ENCODE results near the gene PFAS. TPM values are rescaled to one million over a fixed set of nuclear protein-coding genes. Genes with fewer than 3 reads are reported as not detected.
A peak's percentile ranks its signal among the peaks of the same experiment; 100 is the strongest.

The PFAS gene
- total RNA-seq, 2 experiments from 2014 or later, result 54.0 to 60.4 TPM

- ChIA-PET CTCF (interaction anchor here (0.8 to 3.0 kb wide), 27 partner anchors 9 to 162 kb away, joined by 3 to 16 read pairs (median 5); partner anchors contain the start of genes AURKB, BORCS6, CTC1 and PFAS), POLR2A (interaction anchor here (0.6 to 1.7 kb wide), 5 partner anchors 12 to 73 kb away, joined by 3 to 11 read pairs (median 4); partner anchors contain the start of genes AURKB and SLC25A35)
- peak overlapping the region; percentile 99 for H3K27ac Mint-ChIP-seq
- peak; percentile 90 for DNase-seq
- H3K4me1 Mint-ChIP-seq, result peaks cover 63% of the 10 kb centered on the region
- H3K9me3 Mint-ChIP-seq, result no peaks in the 10 kb centered on the region
- peaks cover 28% of the 10 kb centered on the region for H3K36me3 Mint-ChIP-seq (ENCODE audit: low read depth)
- peak overlapping the region; percentile 95 for H3K4me3 Mint-ChIP-seq
- no peaks in the 10 kb centered on the region for H3K27me3 Mint-ChIP-seq
Observed at GRCh38 chr17:8221663-8222379, 27.3 kb upstream of the PFAS start.

GRCh38 chr17:8222380-8222629 lies 26.8 kb upstream of the PFAS start:
- Mint-ChIP-seq H3K36me3 (ENCODE audit: low read depth) (peaks cover 33% of the 10 kb centered on the region), H3K9me3 (no peaks in the 10 kb centered on the region), H3K27ac (peak overlapping the region; percentile 99), H3K4me1 (peaks cover 68% of the 10 kb centered on the region), H3K4me3 (peak overlapping the region; percentile 95), H3K27me3 (no peaks in the 10 kb centered on the region)
- ChIA-PET POLR2A (interaction anchor here (0.7 to 1.7 kb wide), 3 partner anchors 12 to 73 kb away, joined by 3 to 11 read pairs (median 3); partner anchors contain the start of genes AURKB and SLC25A35), CTCF (interaction anchor here (1.0 to 3.0 kb wide), 22 partner anchors 9 to 162 kb away, joined by 3 to 16 read pairs (median 6); partner anchors contain the start of genes AURKB and SLC25A35)
- DNase-seq, result peak; percentile 86

GRCh38 chr17:8222630-8223355 lies 26.3 kb upstream of the PFAS start:
- peaks cover 37% of the 10 kb centered on the region for H3K36me3 Mint-ChIP-seq (ENCODE audit: low read depth)

GRCh38 chr17:8223356-8224126 lies 25.5 kb upstream of the PFAS start:
- DNase-seq, result peak; percentile 63
- peaks cover 71% of the 10 kb centered on the region for H3K4me1 Mint-ChIP-seq
- ChIA-PET POLR2A (interaction anchor here (0.6 to 0.8 kb wide), 2 partner anchors 24 to 38 kb away, joined by 3 to 4 read pairs; partner anchors contain the start of gene CTC1), CTCF (interaction anchor here (0.6 to 3.1 kb wide), 19 partner anchors 9 to 562 kb away, joined by 3 to 14 read pairs (median 5); partner anchors contain the start of genes AURKB, CTC1 and SLC25A35)
- H3K4me3 Mint-ChIP-seq, result peak overlapping the region; percentile 95
- H3K9me3 Mint-ChIP-seq, result no peaks in the 10 kb centered on the region
- H3K27ac Mint-ChIP-seq, result peak overlapping the region; percentile 99
- H3K36me3 Mint-ChIP-seq (ENCODE audit: low read depth), result peaks cover 40% of the 10 kb centered on the region
- no peaks in the 10 kb centered on the region for H3K27me3 Mint-ChIP-seq

More at GRCh38 chr17:8222630-8223355, 26.3 kb upstream of the PFAS start:
- ChIA-PET CTCF (interaction anchor here (0.8 to 3.1 kb wide), 20 partner anchors 8 to 162 kb away, joined by 3 to 14 read pairs (median 6); partner anchors contain the start of genes AURKB and SLC25A35), POLR2A (interaction anchor here (0.7 to 0.8 kb wide), 2 partner anchors 25 to 66 kb away, joined by 3 read pairs; partner anchors contain the start of gene CTC1)
- no peaks in the 10 kb centered on the region for H3K9me3 Mint-ChIP-seq
- peaks cover 72% of the 10 kb centered on the region for H3K4me1 Mint-ChIP-seq
- peak overlapping the region; percentile 99 for H3K27ac Mint-ChIP-seq
- H3K4me3 Mint-ChIP-seq, result peak overlapping the region; percentile 95
- H3K27me3 Mint-ChIP-seq, result no peaks in the 10 kb centered on the region
- DNase-seq, result peak; percentile 91

GRCh38 chr17:8224891-8225812 lies 23.9 kb upstream of the PFAS start:
- H3K36me3 Mint-ChIP-seq (ENCODE audit: low read depth), result peaks cover 49% of the 10 kb centered on the region
- POLR2A ChIA-PET, result interaction anchor here (0.7 kb wide), 2 partner anchors 23 to 1457 kb away, joined by 3 to 7 read pairs; partner anchors contain the start of gene CTC1
- CTCF ChIA-PET, result interaction anchor here (1.1 to 3.1 kb wide), 4 partner anchors 24 to 132 kb away, joined by 4 to 12 read pairs (median 6); partner anchors contain the start of genes PFAS and SLC25A35

GRCh38 chr17:8225813-8226535 lies 23.1 kb upstream of the PFAS start:
- H3K4me1 Mint-ChIP-seq, result peaks cover 59% of the 10 kb centered on the region

More at GRCh38 chr17:8224891-8225812, 23.9 kb upstream of the PFAS start:
- H3K4me1 Mint-ChIP-seq, result peaks cover 66% of the 10 kb centered on the region
- no peak for DNase-seq
- H3K27me3 Mint-ChIP-seq, result no peaks in the 10 kb centered on the region
- no peaks in the 10 kb centered on the region for H3K9me3 Mint-ChIP-seq
- H3K4me3 Mint-ChIP-seq, result peak overlapping the region; percentile 44
- peak overlapping the region; percentile 84 for H3K27ac Mint-ChIP-seq

GRCh38 chr17:8226536-8227237 lies 22.4 kb upstream of the PFAS start:
- Mint-ChIP-seq H3K27me3 (no peaks in the 10 kb centered on the region), H3K4me1 (peaks cover 55% of the 10 kb centered on the region), H3K27ac (peak overlapping the region; percentile 88), H3K4me3 (peak overlapping the region; percentile 54), H3K9me3 (no peaks in the 10 kb centered on the region), H3K36me3 (ENCODE audit: low read depth) (peaks cover 57% of the 10 kb centered on the region)
- POLR2A ChIA-PET, result interaction anchor here (0.6 to 0.8 kb wide), 3 partner anchors 21 to 32 kb away, joined by 3 to 9 read pairs (median 4); partner anchors contain the start of gene CTC1
- CTCF ChIA-PET, result interaction anchor here (0.8 to 1.5 kb wide), 6 partner anchors 9 to 157 kb away, joined by 3 to 5 read pairs (median 4); partner anchors contain the start of gene CTC1
- peak; percentile 42 for DNase-seq

More at GRCh38 chr17:8225813-8226535, 23.1 kb upstream of the PFAS start:
- CTCF ChIA-PET, result interaction anchor here (1.1 to 1.5 kb wide), 4 partner anchors 22 to 158 kb away, joined by 3 to 4 read pairs (median 4); partner anchors contain the start of genes CTC1 and PFAS
- POLR2A ChIA-PET, result interaction anchor here (0.6 kb wide), 1 partner anchor 31 kb away, joined by 9 read pairs; no protein-coding TSS in a partner anchor
- Mint-ChIP-seq H3K9me3 (no peaks in the 10 kb centered on the region), H3K4me3 (peak overlapping the region; percentile 54), H3K27ac (peak overlapping the region; percentile 88), H3K36me3 (ENCODE audit: low read depth) (peaks cover 51% of the 10 kb centered on the region), H3K27me3 (no peaks in the 10 kb centered on the region)
- DNase-seq, result peak; percentile 83

GRCh38 chr17:8227238-8227581 lies 21.9 kb upstream of the PFAS start:
- ChIA-PET POLR2A (interaction anchor here (0.6 to 0.8 kb wide), 2 partner anchors 21 to 28 kb away, joined by 3 to 4 read pairs; partner anchors contain the start of gene CTC1), CTCF (interaction anchor here (0.6 to 1.5 kb wide), 5 partner anchors 8 to 117 kb away, joined by 3 to 5 read pairs (median 3); partner anchors contain the start of gene CTC1)
- no peak for DNase-seq
- Mint-ChIP-seq H3K4me3 (peak overlapping the region; percentile 54), H3K4me1 (peaks cover 53% of the 10 kb centered on the region), H3K36me3 (ENCODE audit: low read depth) (peaks cover 61% of the 10 kb centered on the region), H3K27ac (peak overlapping the region; percentile 88), H3K9me3 (no peaks in the 10 kb centered on the region), H3K27me3 (no peaks in the 10 kb centered on the region)

GRCh38 chr17:8231701-8232100 lies 17.4 kb upstream of the PFAS start:
- Mint-ChIP-seq H3K4me1 (peaks cover 16% of the 10 kb centered on the region), H3K36me3 (ENCODE audit: low read depth) (peaks cover 82% of the 10 kb centered on the region), H3K9me3 (no peaks in the 10 kb centered on the region), H3K27me3 (no peaks in the 10 kb centered on the region), H3K4me3 (no peak overlapping the region), H3K27ac (no peak overlapping the region)
- ChIA-PET CTCF (interaction anchor here (1.2 to 1.9 kb wide), 3 partner anchors 10 to 15 kb away, joined by 3 to 6 read pairs (median 6); no protein-coding TSS in a partner anchor), POLR2A (no interaction called here)
- no peak for DNase-seq

Measured in activated CD4-positive, alpha-beta T cell treated with anti-CD3 and anti-CD28 coated beads, Interleukin-2, amount 10 ng/mL, durations not matched to agents 7 days and 5 days (primary cell).